ENCODE measurements around the gene HACD2. TPM values are rescaled to one million over a fixed set of nuclear protein-coding genes. Genes with fewer than 3 reads are reported as not detected.

Gene HACD2
- polyA plus RNA-seq, 2 of the 4 experiments (the other 2 are of a cell fraction), result 41.8 to 97.7 TPM

- TF ChIP-seq HOXA7 (CRISPR knock-in tag; IDR thresholded peaks at IDR 0.05), result no peak
- TF ChIP-seq RCOR1 (IDR thresholded peaks at IDR 0.05; ENCODE audit: low read depth, low read length), result no peak
Measured at GRCh38 chr3:123547881-123548519, 36.9 kb downstream of the HACD2 start (continued).

GRCh38 chr3:123546133-123546755, 38.6 kb downstream of the HACD2 start:
- ChIA-PET POLR2A (no interaction called here), CTCF (interaction anchor here (8.5 kb wide), 1 partner anchor 14 kb away, joined by 66 read pairs; no protein-coding TSS in a partner anchor)
- TF ChIP-seq CHD4 (IDR thresholded peaks at IDR 0.05; ENCODE audit: borderline replicate concordance) (no peak), JUN (IDR thresholded peaks at IDR 0.05) (no peak), GATA3 (IDR thresholded peaks at IDR 0.05; ENCODE audit: borderline replicate concordance) (no peak), EP300 (IDR thresholded peaks at IDR 0.05) (no peak), ZC3H11A (IDR thresholded peaks at IDR 0.05) (no peak), ZNF302 (CRISPR knock-in tag; IDR thresholded peaks at IDR 0.05) (no peak), POLR2AphosphoS2 (conservative IDR thresholded peaks at IDR 0.05; ENCODE audit: low read length) (no peak), NPAS2 (CRISPR knock-in tag; IDR thresholded peaks at IDR 0.05; ENCODE audit: borderline replicate concordance) (no peak), FOSL2 (IDR thresholded peaks at IDR 0.05) (no peak), FOSL2 (CRISPR knock-in tag; IDR thresholded peaks at IDR 0.05) (no peak), HOXB5 (CRISPR knock-in tag; IDR thresholded peaks at IDR 0.05) (no peak), PBX3 (IDR thresholded peaks at IDR 0.05) (no peak), BHLHE40 (IDR thresholded peaks at IDR 0.05; ENCODE audit: low read depth, low read length) (no peak), PHF8 (IDR thresholded peaks at IDR 0.05; ENCODE audit: borderline replicate concordance, low read depth) (no peak)
- TF ChIP-seq, protein P1, sequence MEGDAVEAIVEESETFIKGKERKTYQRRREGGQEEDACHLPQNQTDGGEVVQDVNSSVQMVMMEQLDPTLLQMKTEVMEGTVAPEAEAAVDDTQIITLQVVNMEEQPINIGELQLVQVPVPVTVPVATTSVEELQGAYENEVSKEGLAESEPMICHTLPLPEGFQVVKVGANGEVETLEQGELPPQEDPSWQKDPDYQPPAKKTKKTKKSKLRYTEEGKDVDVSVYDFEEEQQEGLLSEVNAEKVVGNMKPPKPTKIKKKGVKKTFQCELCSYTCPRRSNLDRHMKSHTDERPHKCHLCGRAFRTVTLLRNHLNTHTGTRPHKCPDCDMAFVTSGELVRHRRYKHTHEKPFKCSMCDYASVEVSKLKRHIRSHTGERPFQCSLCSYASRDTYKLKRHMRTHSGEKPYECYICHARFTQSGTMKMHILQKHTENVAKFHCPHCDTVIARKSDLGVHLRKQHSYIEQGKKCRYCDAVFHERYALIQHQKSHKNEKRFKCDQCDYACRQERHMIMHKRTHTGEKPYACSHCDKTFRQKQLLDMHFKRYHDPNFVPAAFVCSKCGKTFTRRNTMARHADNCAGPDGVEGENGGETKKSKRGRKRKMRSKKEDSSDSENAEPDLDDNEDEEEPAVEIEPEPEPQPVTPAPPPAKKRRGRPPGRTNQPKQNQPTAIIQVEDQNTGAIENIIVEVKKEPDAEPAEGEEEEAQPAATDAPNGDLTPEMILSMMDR (IDR thresholded peaks at IDR 0.05), result no peak
- TF ChIP-seq, protein P2, sequence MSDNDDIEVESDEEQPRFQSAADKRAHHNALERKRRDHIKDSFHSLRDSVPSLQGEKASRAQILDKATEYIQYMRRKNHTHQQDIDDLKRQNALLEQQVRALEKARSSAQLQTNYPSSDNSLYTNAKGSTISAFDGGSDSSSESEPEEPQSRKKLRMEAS (IDR thresholded peaks at IDR 0.05), result no peak
- Histone ChIP-seq H3K4me1 (no peaks in the 10 kb centered on the region), H3K27ac (no peak overlapping the region), H3K9me3 (no peaks in the 10 kb centered on the region), H3K4me2 (no peak overlapping the region), H3K4me3 (no peak overlapping the region)
- FAIRE-seq (no peak), DNase-seq (ENCODE audit: low read depth in 1 of 2, low spot score in 1 of 2) (no peak), ATAC-seq (no peak; a peak in 1 of 6 replicates)
- 74% methylated on average over 4 of the region's 4 CpGs for WGBS (ENCODE audit: missing lambda C conversion rate)

DNA sequence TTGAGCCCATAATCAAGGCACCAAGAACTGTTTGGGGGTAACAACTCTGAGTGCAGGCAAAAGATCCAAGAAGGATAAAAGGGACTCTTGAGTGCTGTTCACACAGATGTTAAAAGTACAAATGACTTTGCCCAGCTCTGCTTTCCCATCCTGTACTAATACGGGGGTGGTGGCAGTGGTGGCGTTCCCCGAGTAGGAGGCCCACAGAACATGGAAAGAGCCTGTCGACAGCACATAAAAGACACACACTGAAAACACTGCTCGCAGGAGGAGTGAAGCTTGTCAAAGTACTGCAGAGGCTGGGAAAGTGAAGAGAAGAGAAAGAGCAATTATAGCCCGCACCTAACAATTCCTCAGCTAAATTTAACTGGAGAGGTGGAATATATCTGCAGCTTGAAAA, 40.9 kb downstream of the HACD2 start:
- WGBS (ENCODE audit: missing lambda C conversion rate), result 93% methylated on average over 6 of the region's 6 CpGs
- TF ChIP-seq CBX2 (IDR thresholded peaks at IDR 0.05; ENCODE audit: borderline replicate concordance, low read depth) (no peak), TFCP2L1 (CRISPR knock-in tag; IDR thresholded peaks at IDR 0.05) (no peak), ZFP36 (IDR thresholded peaks at IDR 0.05; ENCODE audit: borderline replicate concordance, partially characterized antibody) (no peak), NR3C1 (IDR thresholded peaks at IDR 0.05) (no peak), PBX3 (IDR thresholded peaks at IDR 0.05) (no peak), E2F6 (IDR thresholded peaks at IDR 0.05; ENCODE audit: borderline replicate concordance, low read depth) (no peak), JUN (IDR thresholded peaks at IDR 0.05) (no peak), PHF8 (IDR thresholded peaks at IDR 0.05; ENCODE audit: borderline replicate concordance, low read depth) (no peak), MAFK (IDR thresholded peaks at IDR 0.05; ENCODE audit: partially characterized antibody) (no peak), BHLHE40 (IDR thresholded peaks at IDR 0.05; ENCODE audit: low read depth, low read length) (no peak)
- TF ChIP-seq, protein P3, sequence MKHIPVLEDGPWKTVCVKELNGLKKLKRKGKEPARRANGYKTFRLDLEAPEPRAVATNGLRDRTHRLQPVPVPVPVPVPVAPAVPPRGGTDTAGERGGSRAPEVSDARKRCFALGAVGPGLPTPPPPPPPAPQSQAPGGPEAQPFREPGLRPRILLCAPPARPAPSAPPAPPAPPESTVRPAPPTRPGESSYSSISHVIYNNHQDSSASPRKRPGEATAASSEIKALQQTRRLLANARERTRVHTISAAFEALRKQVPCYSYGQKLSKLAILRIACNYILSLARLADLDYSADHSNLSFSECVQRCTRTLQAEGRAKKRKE (CRISPR knock-in tag; IDR thresholded peaks at IDR 0.05; ENCODE audit: low read depth), result no peak
- TF ChIP-seq, protein P1 (IDR thresholded peaks at IDR 0.05), result no peak
- no peaks in the 10 kb centered on the region for H3K4me1 ChIP-seq
- H3K9me3 ChIP-seq, result no peaks in the 10 kb centered on the region
- ChIA-PET CTCF (interaction anchor here (8.5 kb wide), 1 partner anchor 16 kb away, joined by 66 read pairs; no protein-coding TSS in a partner anchor), POLR2A (no interaction called here)
- DNase-seq (ENCODE audit: low read depth in 1 of 2, low spot score in 1 of 2), result no peak
- H3K4me2 ChIP-seq, result no peak overlapping the region
- H3K4me3 ChIP-seq, result no peak overlapping the region
- no peak for FAIRE-seq
- H3K27ac ChIP-seq, result no peak overlapping the region
- no peak for ATAC-seq

All from A549 (cell line).